ENCODE results near the gene HECW1. TPM values are rescaled to one million over a fixed set of nuclear protein-coding genes. Genes with fewer than 3 reads are reported as not detected.

The HECW1 gene
- total RNA-seq, 1 donor from 2014 or later = not detected

- TF ChIP-seq, protein P1, sequence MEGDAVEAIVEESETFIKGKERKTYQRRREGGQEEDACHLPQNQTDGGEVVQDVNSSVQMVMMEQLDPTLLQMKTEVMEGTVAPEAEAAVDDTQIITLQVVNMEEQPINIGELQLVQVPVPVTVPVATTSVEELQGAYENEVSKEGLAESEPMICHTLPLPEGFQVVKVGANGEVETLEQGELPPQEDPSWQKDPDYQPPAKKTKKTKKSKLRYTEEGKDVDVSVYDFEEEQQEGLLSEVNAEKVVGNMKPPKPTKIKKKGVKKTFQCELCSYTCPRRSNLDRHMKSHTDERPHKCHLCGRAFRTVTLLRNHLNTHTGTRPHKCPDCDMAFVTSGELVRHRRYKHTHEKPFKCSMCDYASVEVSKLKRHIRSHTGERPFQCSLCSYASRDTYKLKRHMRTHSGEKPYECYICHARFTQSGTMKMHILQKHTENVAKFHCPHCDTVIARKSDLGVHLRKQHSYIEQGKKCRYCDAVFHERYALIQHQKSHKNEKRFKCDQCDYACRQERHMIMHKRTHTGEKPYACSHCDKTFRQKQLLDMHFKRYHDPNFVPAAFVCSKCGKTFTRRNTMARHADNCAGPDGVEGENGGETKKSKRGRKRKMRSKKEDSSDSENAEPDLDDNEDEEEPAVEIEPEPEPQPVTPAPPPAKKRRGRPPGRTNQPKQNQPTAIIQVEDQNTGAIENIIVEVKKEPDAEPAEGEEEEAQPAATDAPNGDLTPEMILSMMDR (conservative IDR thresholded peaks at IDR 0.05; ENCODE audit: low read depth, low read length) = no peak
- H3K4me3 ChIP-seq (ENCODE audit: low read depth, low read length) = no peak overlapping the region
- no peak for DNase-seq (ENCODE audit: low read depth)
These were observed 135.3 kb downstream of the HECW1 start for GRCh38 chr7:43247757-43248156.

GRCh38 chr7:43248553-43248952, 136.1 kb downstream of the HECW1 start:
- no peak overlapping the region for H3K4me3 ChIP-seq (ENCODE audit: low read depth, low read length)

GRCh38 chr7:43248961-43249822, 136.7 kb downstream of the HECW1 start:
- DNase-seq (ENCODE audit: low read depth) = no peak
- H3K4me3 ChIP-seq (ENCODE audit: low read depth, low read length) = no peak overlapping the region
- TF ChIP-seq, protein P1 (conservative IDR thresholded peaks at IDR 0.05; ENCODE audit: low read depth, low read length) = no peak

More at GRCh38 chr7:43248553-43248952, 136.1 kb downstream of the HECW1 start:
- DNase-seq (ENCODE audit: low read depth) = no peak
- TF ChIP-seq, protein P1 (conservative IDR thresholded peaks at IDR 0.05; ENCODE audit: low read depth, low read length) = no peak

DNA sequence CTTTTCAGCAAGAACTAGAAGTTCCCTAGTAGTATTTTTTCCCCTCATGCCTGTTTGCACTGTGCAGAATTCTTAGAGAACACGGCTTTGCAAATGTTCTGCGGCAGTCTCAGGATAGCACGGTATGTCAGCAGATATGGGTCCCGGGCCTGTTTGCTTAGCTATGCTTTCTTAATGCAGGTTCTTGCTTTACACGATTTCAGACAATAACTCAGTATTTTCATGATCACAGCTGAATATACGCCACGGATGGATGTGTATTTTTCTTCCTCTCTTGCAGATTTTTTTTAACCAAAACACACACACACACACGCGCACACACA, 137.3 kb downstream of the HECW1 start:
- TF ChIP-seq, protein P1 (conservative IDR thresholded peaks at IDR 0.05; ENCODE audit: low read depth, low read length) = no peak
- no peak overlapping the region for H3K4me3 ChIP-seq (ENCODE audit: low read depth, low read length)
- DNase-seq (ENCODE audit: low read depth) = no peak

GRCh38 chr7:43260980-43261878, 148.8 kb downstream of the HECW1 start:
- TF ChIP-seq, protein P1 (conservative IDR thresholded peaks at IDR 0.05; ENCODE audit: low read depth, low read length) = peak; percentile 98
- no peak overlapping the region for H3K4me3 ChIP-seq (ENCODE audit: low read depth, low read length)
- peak; percentile 30 for DNase-seq (ENCODE audit: low read depth)

- DNase-seq (ENCODE audit: low read depth) = no peak
- TF ChIP-seq, protein P1 (conservative IDR thresholded peaks at IDR 0.05; ENCODE audit: low read depth, low read length) = no peak
These were observed 152.7 kb downstream of the HECW1 start for GRCh38 chr7:43265139-43265538.

More at GRCh38 chr7:43265139-43265538, 152.7 kb downstream of the HECW1 start:
- no peak overlapping the region for H3K4me3 ChIP-seq (ENCODE audit: low read depth, low read length)

All from epithelial cell of proximal tubule (primary cell).